Lung (tissue), 12 donors: ENCODE results near the gene ZBTB25. TPM values are rescaled to one million over a fixed set of nuclear protein-coding genes. Genes with fewer than 3 reads are reported as not detected.
A peak's percentile ranks its signal among the peaks of the same experiment; 100 is the strongest.

ENCODE experiments used
- ATAC-seq: fragments of 200-7000 bp; cut with Tn5 transposase; one replicate; pipeline ENCODE4 v1.9.1; 2020; ENCODE audit warnings: moderate number of reproducible peaks; ENCODE audit not compliant: insufficient read depth, low FRiP score
- DNase-seq, 3 donors: peaks; one replicate each; pipeline ENCODE4 v3.0.0-alpha.2; 2013 to 2017
- H3K27ac ChIP-seq, 2 donors: one replicate each; pipeline ENCODE4 v1.5.1; 2013; ENCODE audit warnings: mild to moderate bottlenecking in 2 of 2, moderate library complexity in 2 of 2, control low read depth in 1 of 2, inconsistent platforms in 1 of 2, low read depth in 1 of 2, low read length in 1 of 2
- H3K27me3 ChIP-seq, 3 donors: one replicate each; pipeline ENCODE4 v1.5.1; 2013; ENCODE audit warnings: low read length in 2 of 3; ENCODE audit not compliant: control insufficient read depth in 3 of 3, insufficient read depth in 3 of 3
- H3K36me3 ChIP-seq, 4 donors: one replicate each; pipeline ENCODE4 v1.5.1; 2013; ENCODE audit warnings: low read length in 4 of 4, mild to moderate bottlenecking in 1 of 4, moderate library complexity in 1 of 4; ENCODE audit not compliant: control insufficient read depth in 4 of 4, insufficient read depth in 4 of 4
- H3K4me1 ChIP-seq, 5 donors: one replicate each; pipeline ENCODE4 v1.5.1; 2013; ENCODE audit warnings: low read length in 5 of 5, mild to moderate bottlenecking in 2 of 5, moderate library complexity in 1 of 5; ENCODE audit not compliant: control insufficient read depth in 5 of 5, insufficient read depth in 5 of 5
- H3K4me3 ChIP-seq: one replicate; pipeline ENCODE4 v1.5.1; 2013; ENCODE audit warnings: mild to moderate bottlenecking, control low read depth, moderate library complexity
- H3K9ac ChIP-seq, 2 donors: one replicate each; pipeline ENCODE4 v1.5.1; 2013; ENCODE audit warnings: low read length in 2 of 2, control low read depth in 1 of 2; ENCODE audit not compliant: insufficient read depth in 1 of 2
- H3K9me3 ChIP-seq, 4 donors: one replicate each; pipeline ENCODE4 v1.5.1; 2013; ENCODE audit warnings: low read length in 3 of 4, mild to moderate bottlenecking in 1 of 4, moderate library complexity in 1 of 4; ENCODE audit not compliant: control insufficient read depth in 4 of 4, insufficient read depth in 3 of 4
- WGBS, 2 donors: extraction: QIAGEN DNeasy Blood & Tissue Kit; methylation state at CpG; one replicate each; pipeline ENCODE4 v1.1.7; 2013; 5-methylcytosine and 5-hydroxymethylcytosine counted together
- polyA plus RNA-seq, 2 donors: library from polyadenylated mRNA; stranded (reverse); fragments of 200-250 nt; gene quantifications; one replicate each; pipeline ENCODE4 v1.2.1, GENCODE V29; 2013
- total RNA-seq, 2 donors: library from RNA; depleted of rRNA in 1 of 2; stranded (reverse); fragments of >200 nt in 1 of 2; gene quantifications; one replicate each; pipeline ENCODE4 v1.2.1, GENCODE V29; 2014 to 2021
- TF ChIP-seq, protein P1 (sequence below): IDR thresholded peaks from 2 replicates; pipeline ENCODE4 v1.5.1; 2012; ENCODE audit warnings: mild to moderate bottlenecking; ENCODE audit errors: control extremely low read depth, extremely low read depth
- donor health status: control.
- donor health status: control.
- donor health status: Bipolar disorder and iron deficiency.
- donor health status: healthy.
- donor health status: DM: yes; HTN: yes; CAD: no.

ZBTB25 gene
- total and polyA plus RNA-seq, 4 donors: 4.0 to 15.4 (median 9.2) TPM

DNA sequence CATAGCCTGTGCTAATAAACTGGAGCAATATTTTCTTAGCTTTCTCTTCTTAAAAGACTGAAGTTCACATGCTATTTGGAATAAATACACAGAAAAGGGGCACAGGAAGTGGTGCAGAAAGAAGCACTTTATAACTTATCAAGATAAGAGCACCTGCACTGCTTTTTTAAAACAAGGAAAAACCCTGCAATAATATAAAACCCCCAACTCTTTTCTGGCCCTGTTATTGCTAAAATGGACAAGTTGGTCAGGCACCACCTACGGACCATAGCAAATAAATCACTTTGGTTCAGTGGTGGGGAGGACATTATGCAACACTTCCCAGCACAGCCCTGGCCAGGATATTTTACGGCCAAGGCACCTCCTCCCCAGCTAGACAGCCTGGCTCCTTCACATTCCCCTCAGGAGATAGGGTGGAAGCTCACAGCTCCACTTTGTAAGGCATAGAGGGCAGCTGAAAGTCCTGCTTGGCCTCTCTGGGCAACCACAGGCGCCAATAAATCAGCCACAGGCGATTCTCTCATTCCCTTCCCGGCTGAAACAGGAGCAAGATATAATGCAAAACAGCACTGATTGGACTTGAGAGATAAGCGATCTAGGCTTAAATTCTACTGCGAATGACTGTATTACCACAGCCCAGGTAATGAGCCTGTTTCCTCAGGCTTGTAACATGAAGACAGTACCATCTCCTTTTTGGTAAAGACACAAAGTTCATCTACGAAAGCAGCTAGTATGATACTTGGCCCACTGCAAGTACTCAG, 2.0 kb downstream of the ZBTB25 start:
- no peak for ATAC-seq
- H3K9me3 ChIP-seq: no peaks in the 10 kb centered on the region
- TF ChIP-seq, protein P1, sequence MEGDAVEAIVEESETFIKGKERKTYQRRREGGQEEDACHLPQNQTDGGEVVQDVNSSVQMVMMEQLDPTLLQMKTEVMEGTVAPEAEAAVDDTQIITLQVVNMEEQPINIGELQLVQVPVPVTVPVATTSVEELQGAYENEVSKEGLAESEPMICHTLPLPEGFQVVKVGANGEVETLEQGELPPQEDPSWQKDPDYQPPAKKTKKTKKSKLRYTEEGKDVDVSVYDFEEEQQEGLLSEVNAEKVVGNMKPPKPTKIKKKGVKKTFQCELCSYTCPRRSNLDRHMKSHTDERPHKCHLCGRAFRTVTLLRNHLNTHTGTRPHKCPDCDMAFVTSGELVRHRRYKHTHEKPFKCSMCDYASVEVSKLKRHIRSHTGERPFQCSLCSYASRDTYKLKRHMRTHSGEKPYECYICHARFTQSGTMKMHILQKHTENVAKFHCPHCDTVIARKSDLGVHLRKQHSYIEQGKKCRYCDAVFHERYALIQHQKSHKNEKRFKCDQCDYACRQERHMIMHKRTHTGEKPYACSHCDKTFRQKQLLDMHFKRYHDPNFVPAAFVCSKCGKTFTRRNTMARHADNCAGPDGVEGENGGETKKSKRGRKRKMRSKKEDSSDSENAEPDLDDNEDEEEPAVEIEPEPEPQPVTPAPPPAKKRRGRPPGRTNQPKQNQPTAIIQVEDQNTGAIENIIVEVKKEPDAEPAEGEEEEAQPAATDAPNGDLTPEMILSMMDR: no peak
- H3K9ac ChIP-seq: no peak overlapping the region
- peaks cover 0 to 1% (median 0%) of the 10 kb centered on the region in 4 donors for H3K36me3 ChIP-seq
- no peaks in the 10 kb centered on the region for H3K27me3 ChIP-seq
- H3K4me3 ChIP-seq: no peak overlapping the region
- peaks cover 7 to 29% (median 15%) of the 10 kb centered on the region in 5 donors for H3K4me1 ChIP-seq
- DNase-seq: peak in 1 of 3 donors; percentile 30
- 38 to 41% methylated on average over 8 of the region's 8 CpGs for WGBS, 2 donors
- peak overlapping the region; percentile 88 to 99 for H3K27ac ChIP-seq

DNA sequence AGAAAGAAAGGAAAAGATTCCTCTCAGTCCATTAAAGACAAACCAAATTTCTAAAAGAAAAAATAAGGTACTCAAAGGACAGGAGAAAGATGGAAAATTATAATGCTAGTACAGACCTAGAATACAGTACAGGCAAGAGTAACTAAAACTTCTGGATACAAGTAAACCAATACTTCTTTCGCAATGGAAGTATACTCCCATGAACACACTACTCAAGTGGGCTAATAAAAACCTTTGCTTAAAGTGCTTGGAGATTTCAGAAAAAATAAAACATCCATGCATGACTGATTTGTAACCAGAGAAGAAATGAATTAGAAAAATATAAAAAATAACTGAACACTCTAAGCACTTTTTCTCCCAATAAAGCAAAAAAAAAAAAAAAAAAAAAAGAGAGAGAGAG, 3.5 kb downstream of the ZBTB25 start:
- Histone ChIP-seq H3K4me3 (no peak overlapping the region), H3K27me3 (no peaks in the 10 kb centered on the region), H3K9ac (no peak overlapping the region), H3K27ac (no peak overlapping the region), H3K36me3 (peaks cover 0 to 2% (median 0%) of the 10 kb centered on the region in 4 donors), H3K9me3 (no peaks in the 10 kb centered on the region), H3K4me1 (peaks cover 7 to 20% (median 12%) of the 10 kb centered on the region in 5 donors)
- ATAC-seq (no peak), DNase-seq (no peak)
- TF ChIP-seq, protein P1: no peak
- 89 to 94% methylated on average over 1 of the region's 1 CpG for WGBS, 2 donors

DNA sequence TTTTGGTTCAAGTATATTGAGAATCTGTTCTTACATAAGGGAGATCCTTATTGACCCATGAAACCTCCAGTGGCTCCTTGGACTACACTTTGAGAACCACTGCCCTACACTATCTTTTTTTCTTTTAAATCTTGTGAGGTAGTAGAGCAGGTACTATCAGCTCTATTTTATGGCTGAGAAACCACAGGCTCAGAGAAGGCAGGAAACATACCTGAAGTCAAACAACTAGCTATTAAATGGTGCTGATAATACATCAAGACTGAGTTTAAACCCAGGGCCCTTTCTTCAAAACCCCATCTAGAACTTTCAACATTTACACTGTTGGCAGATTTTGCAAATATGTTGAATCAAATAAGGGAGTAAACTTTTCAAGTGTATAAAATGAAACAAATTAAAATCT, 6.9 kb downstream of the ZBTB25 start:
- H3K9me3 ChIP-seq: no peaks in the 10 kb centered on the region
- TF ChIP-seq, protein P1: no peak
- H3K36me3 ChIP-seq: peaks cover 0 to 4% (median 1%) of the 10 kb centered on the region in 4 donors
- H3K4me1 ChIP-seq: peaks cover 0 to 11% (median 4%) of the 10 kb centered on the region in 5 donors
- DNase-seq: no peak
- no peak for ATAC-seq
- no peak overlapping the region for H3K9ac ChIP-seq
- H3K4me3 ChIP-seq: no peak overlapping the region
- H3K27ac ChIP-seq: peak overlapping the region in 1 of 2 donors; percentile 21
- no peaks in the 10 kb centered on the region for H3K27me3 ChIP-seq

DNA sequence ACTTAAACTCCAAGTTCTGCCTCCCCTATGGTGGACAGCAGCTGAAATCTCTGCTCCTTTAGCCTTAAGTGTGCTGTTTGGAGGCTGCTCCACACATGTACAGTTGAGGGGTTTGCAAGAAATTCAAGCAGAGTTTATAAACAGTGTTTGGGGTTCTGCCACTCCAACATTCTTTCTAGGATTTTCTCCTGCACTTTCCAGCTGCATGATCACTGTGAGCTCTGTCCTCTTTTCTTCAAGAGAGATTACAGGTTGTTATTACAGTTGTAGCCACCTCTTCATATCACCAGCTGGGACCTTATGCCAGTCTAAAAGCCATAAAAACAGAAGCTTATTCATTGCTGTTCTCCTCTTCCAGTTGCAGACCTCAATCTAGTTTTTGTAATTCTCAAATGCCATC, 8.4 kb downstream of the ZBTB25 start:
- H3K36me3 ChIP-seq: peaks cover 0 to 6% (median 3%) of the 10 kb centered on the region in 4 donors
- TF ChIP-seq, protein P1: no peak
- DNase-seq (no peak), ATAC-seq (no peak)
- no peak overlapping the region for H3K4me3 ChIP-seq
- H3K27ac ChIP-seq: peak overlapping the region in 1 of 2 donors; percentile 21
- H3K9ac ChIP-seq: no peak overlapping the region
- H3K27me3 ChIP-seq: no peaks in the 10 kb centered on the region
- H3K4me1 ChIP-seq: peaks cover 0 to 6% (median 0%) of the 10 kb centered on the region in 5 donors
- no peaks in the 10 kb centered on the region for H3K9me3 ChIP-seq
